Central memory CD4-positive, alpha-beta T cell (primary cell): Measurements from ENCODE around the gene ACTN1.
"Not testable (repeated sequence)": the region's sequence is repeated elsewhere in the genome, so short reads cannot be mapped to it uniquely, and the experiment has no call there.

Source experiments
- DNase-seq: peaks from one replicate; pipeline ENCODE4 v3.0.0; 2022

Gene ACTN1

GRCh38 chr14:68986225-68986624 is 7.1 kb upstream of the ACTN1 start:
- no peak for DNase-seq

GRCh38 chr14:68984686-68985085 is 5.6 kb upstream of the ACTN1 start:
- no peak for DNase-seq

GRCh38 chr14:68983191-68983590 is 4.1 kb upstream of the ACTN1 start:
- DNase-seq = no peak

- DNase-seq = no peak
Measured at GRCh38 chr14:68982581-68982980, 3.5 kb upstream of the ACTN1 start.

GRCh38 chr14:68981539-68981976 is 2.5 kb upstream of the ACTN1 start:
- DNase-seq = no peak

- no peak for DNase-seq
Measured at GRCh38 chr14:68981139-68981538, 2.0 kb upstream of the ACTN1 start.

GRCh38 chr14:68979722-68980451 is 785 bp upstream of the ACTN1 start:
- no peak for DNase-seq

- DNase-seq = peak; percentile 34
Measured at GRCh38 chr14:68978172-68978911, 760 bp downstream of the ACTN1 start.

- DNase-seq = peak; percentile 42
Measured at GRCh38 chr14:68977718-68978171, 1.4 kb downstream of the ACTN1 start.

- DNase-seq = peak; percentile 9
Measured at GRCh38 chr14:68977180-68977717, 1.9 kb downstream of the ACTN1 start.

- no peak for DNase-seq
Measured at GRCh38 chr14:68976160-68977067, 2.7 kb downstream of the ACTN1 start.

GRCh38 chr14:68975667-68976066 is 3.4 kb downstream of the ACTN1 start:
- DNase-seq = no peak

GRCh38 chr14:68974759-68975347 is 4.2 kb downstream of the ACTN1 start:
- no peak for DNase-seq

GRCh38 chr14:68973639-68974038 is 5.5 kb downstream of the ACTN1 start:
- no peak for DNase-seq

GRCh38 chr14:68973219-68973565 is 5.9 kb downstream of the ACTN1 start:
- not testable (repeated sequence) for DNase-seq

GRCh38 chr14:68972507-68973218 is 6.4 kb downstream of the ACTN1 start:
- DNase-seq = no peak

- no peak for DNase-seq
Measured at GRCh38 chr14:68971411-68972035, 7.6 kb downstream of the ACTN1 start.

GRCh38 chr14:68970736-68971135 is 8.4 kb downstream of the ACTN1 start:
- DNase-seq = no peak

- peak; percentile 80 for DNase-seq
Measured at GRCh38 chr14:68970038-68970612, 9.0 kb downstream of the ACTN1 start.

GRCh38 chr14:68969278-68970033 is 9.6 kb downstream of the ACTN1 start:
- no peak for DNase-seq
